HEK293T (cell line): ENCODE results near the gene EHBP1L1.

Experiments used
- CTCF ChIA-PET: fragments of 350-600 bp; formaldehyde crosslinking; extraction: SDS; loops from one replicate; lab custom pipeline; 2021; ENCODE audit warnings: antibody characterized with exemption, inconsistent platforms; lab: Yijun Ruan, JAX
- POLR2A ChIA-PET: fragments of 350-600 bp; formaldehyde crosslinking; extraction: SDS; loops from one replicate; lab custom pipeline; 2020; ENCODE audit warnings: antibody characterized with exemption, inconsistent platforms; lab: Yijun Ruan, JAX
- DNase-seq: peaks from one replicate; pipeline ENCODE4 v3.0.0; 2012; ENCODE audit warnings: mixed read lengths; ENCODE audit errors: extremely low spot score
- ARNT ChIP-seq: fragments of 450-650 bp; IDR thresholded peaks from 2 replicates; pipeline ENCODE4 v1.6.1; 2017; ENCODE audit warnings: mild to moderate bottlenecking
- BHLHE40 ChIP-seq: fragments of 450-650 bp; IDR thresholded peaks from 2 replicates; pipeline ENCODE4 v1.6.1; 2016; ENCODE audit warnings: mild to moderate bottlenecking, moderate library complexity, borderline replicate concordance
- CTBP1 ChIP-seq: fragments of 450-650 bp; IDR thresholded peaks from 2 replicates; pipeline ENCODE4 v1.6.1; 2016; ENCODE audit warnings: borderline replicate concordance
- ELF4 ChIP-seq: fragments of 450-650 bp; IDR thresholded peaks from 2 replicates; pipeline ENCODE4 v1.6.1; 2017; ENCODE audit warnings: antibody characterized with exemption
- FOXA1 ChIP-seq: fragments of 450-650 bp; IDR thresholded peaks from 2 replicates; pipeline ENCODE4 v1.6.1; 2016; ENCODE audit warnings: mild to moderate bottlenecking
- FOXK2 ChIP-seq: fragments of 450-650 bp; IDR thresholded peaks from 2 replicates; pipeline ENCODE4 v1.6.1; 2016; ENCODE audit warnings: mild to moderate bottlenecking
- FOXM1 ChIP-seq: fragments of 450-650 bp; IDR thresholded peaks from 2 replicates; pipeline ENCODE4 v1.6.1; 2017; ENCODE audit warnings: mild to moderate bottlenecking, borderline replicate concordance
- HDGF ChIP-seq: fragments of 450-650 bp; IDR thresholded peaks from 2 replicates; pipeline ENCODE4 v1.6.1; 2017; ENCODE audit warnings: antibody characterized with exemption, borderline replicate concordance
- L3MBTL2 ChIP-seq: fragments of 450-650 bp; conservative IDR thresholded peaks from 2 replicates; pipeline ENCODE4 v1.6.1; 2016; ENCODE audit warnings: mild to moderate bottlenecking
- LEF1 ChIP-seq: fragments of 450-650 bp; IDR thresholded peaks from 2 replicates; pipeline ENCODE4 v1.6.1; 2017; ENCODE audit warnings: mild to moderate bottlenecking, borderline replicate concordance
- NFRKB ChIP-seq: fragments of 450-650 bp; IDR thresholded peaks from 2 replicates; pipeline ENCODE4 v1.6.1; 2016; ENCODE audit warnings: mild to moderate bottlenecking, moderate library complexity
- PKNOX1 ChIP-seq: fragments of 450-650 bp; IDR thresholded peaks from 2 replicates; pipeline ENCODE4 v1.6.1; 2016
- SP1 ChIP-seq: fragments of 450-650 bp; IDR thresholded peaks from 2 replicates; pipeline ENCODE4 v1.6.1; 2017
- SUZ12 ChIP-seq: fragments of 450-650 bp; IDR thresholded peaks from 2 replicates; pipeline ENCODE4 v1.6.1; 2016; ENCODE audit warnings: mild to moderate bottlenecking
- TARDBP ChIP-seq: fragments of 450-650 bp; IDR thresholded peaks from 2 replicates; pipeline ENCODE4 v1.6.1; 2016
- ZNF384 ChIP-seq: fragments of 450-650 bp; IDR thresholded peaks from 2 replicates; pipeline ENCODE4 v1.6.1; 2016

The EHBP1L1 gene

GRCh38 chr11:65565624-65566453 is 10.0 kb upstream of the EHBP1L1 start:
- no peak for DNase-seq
- ChIA-PET CTCF (interaction anchor here (2.2 kb wide), 1 partner anchor 25 kb away, joined by 9 read pairs; no protein-coding TSS in a partner anchor), POLR2A (interaction anchor here (1.0 kb wide), 1 partner anchor 12 kb away, joined by 3 read pairs; no protein-coding TSS in a partner anchor)
- TF ChIP-seq LEF1 (no peak), BHLHE40 (no peak), SUZ12 (no peak), FOXA1 (no peak), PKNOX1 (no peak), TARDBP (no peak), HDGF (no peak), ZNF384 (no peak), CTBP1 (no peak), FOXK2 (no peak), FOXM1 (no peak), ARNT (no peak), NFRKB (no peak), L3MBTL2 (no peak), SP1 (no peak), ELF4 (no peak)

DNA sequence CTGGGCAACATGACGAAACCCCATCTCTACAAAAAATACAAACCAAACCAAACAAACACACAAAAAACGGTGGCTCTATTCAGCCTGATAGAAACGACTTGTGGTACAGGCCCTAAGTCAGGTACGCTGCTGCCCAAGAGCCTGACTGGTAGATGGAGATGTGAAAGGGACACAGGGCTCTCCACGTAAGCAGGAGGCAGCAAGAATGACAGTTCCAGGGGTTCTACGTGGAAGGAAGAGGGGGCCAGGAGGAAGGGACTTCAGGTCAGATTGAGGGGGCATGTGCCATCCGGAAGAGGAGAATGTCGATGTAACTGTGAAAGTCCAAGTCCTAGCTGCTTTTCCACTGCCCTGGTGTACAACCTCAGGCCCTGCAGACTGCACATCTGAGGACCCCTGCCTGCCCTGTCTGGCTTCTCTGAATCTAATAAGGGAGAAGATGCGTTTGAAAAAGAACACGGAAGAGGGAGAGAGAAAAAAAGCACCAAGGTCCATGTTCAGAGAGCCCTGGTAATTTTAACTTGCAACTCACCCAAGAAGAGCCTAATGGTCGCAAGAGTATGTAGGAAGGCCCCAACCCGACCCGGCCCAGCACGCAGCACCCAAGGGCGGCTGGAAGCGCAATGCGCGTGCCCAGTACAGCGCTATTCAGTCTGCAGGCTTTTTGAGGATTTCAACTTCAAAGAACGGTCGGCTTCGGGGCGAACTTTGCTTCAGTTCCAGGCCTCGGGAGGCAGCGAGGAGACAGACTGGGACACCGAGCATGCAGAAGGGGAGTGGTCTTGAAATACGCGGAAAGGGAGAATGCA is 6.5 kb upstream of the EHBP1L1 start:
- no peak for DNase-seq
- POLR2A ChIA-PET = interaction anchor here (0.9 to 3.3 kb wide), 13 partner anchors 9 to 72 kb away, joined by 3 to 47 read pairs (median 4); partner anchors contain the start of genes MAP3K11, PCNX3 and SCYL1
- TF ChIP-seq SUZ12 (no peak), TARDBP (no peak), L3MBTL2 (peak; percentile 78), PKNOX1 (no peak), ZNF384 (no peak), SP1 (no peak)
- CTCF ChIA-PET = interaction anchor here (0.9 to 4.4 kb wide), 5 partner anchors 9 to 33 kb away, joined by 3 to 50 read pairs (median 7); no protein-coding TSS in a partner anchor

DNA sequence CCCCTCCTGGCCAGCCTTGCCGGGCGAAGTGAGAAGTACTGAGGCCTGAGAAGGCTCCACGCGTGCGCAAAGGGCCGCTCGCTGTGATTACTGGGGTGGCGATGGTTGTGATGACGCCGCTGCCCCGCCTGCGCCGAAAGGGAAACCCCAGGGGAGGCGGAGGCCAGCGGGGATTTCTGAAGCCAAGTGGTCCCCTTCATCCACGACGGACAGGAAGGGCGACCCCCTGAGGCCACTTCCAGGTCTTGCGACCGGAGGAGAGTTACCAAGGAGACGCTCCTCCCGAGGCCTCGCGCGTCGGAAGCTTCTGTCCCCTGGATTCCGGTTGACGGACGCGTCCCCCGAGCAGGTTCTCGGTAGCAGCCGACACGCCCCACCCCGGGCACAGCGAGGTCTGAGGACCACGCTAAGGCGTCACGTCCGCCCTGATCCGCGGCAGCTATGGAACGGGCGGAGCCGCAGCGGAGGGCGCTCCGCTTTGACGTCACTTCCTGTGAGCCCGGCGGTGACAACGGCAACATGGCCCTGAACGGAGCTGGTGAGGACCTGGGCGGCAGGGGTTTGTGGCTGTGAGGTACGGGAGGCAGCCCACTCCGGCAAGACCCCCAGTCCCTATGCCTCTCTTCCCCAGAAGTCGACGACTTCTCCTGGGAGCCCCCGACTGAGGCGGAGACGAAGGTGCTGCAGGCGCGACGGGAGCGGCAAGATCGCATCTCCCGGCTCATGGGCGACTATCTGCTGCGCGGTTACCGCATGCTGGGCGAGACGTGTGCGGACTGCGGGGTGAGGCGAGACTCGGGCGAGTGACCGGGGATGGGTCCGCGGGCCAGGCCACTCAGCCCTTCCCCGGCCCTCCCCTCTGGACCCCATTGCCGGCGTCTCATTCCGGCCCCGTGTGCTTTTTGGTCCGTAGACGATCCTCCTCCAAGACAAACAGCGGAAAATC is 5.6 kb upstream of the EHBP1L1 start, which contains the start of gene ZNRD2:
ZNRD2 (plus strand) TSS at position 505 of the 946 bp plus-strand sequence; CDS start at position 520, 15 bp downstream.
- POLR2A ChIA-PET = interaction anchor here (0.6 to 3.3 kb wide), 16 partner anchors 10 to 483 kb away, joined by 3 to 47 read pairs (median 4); partner anchors contain the start of genes MAP3K11, PCNX3 and SCYL1
- TF ChIP-seq TARDBP (no peak), PKNOX1 (peak; percentile 94)

GRCh38 chr11:65571420-65571819 is 4.4 kb upstream of the EHBP1L1 start:
- POLR2A ChIA-PET = interaction anchor here (0.8 to 3.3 kb wide), 9 partner anchors 11 to 147 kb away, joined by 3 to 47 read pairs (median 4); partner anchors contain the start of genes MAP3K11 and PCNX3

More for the DNA sequence above, 5.6 kb upstream of the EHBP1L1 start, which contains the start of gene ZNRD2:
- CTCF ChIA-PET = interaction anchor here (0.8 to 4.4 kb wide), 6 partner anchors 9 to 34 kb away, joined by 3 to 50 read pairs (median 7); no protein-coding TSS in a partner anchor
- DNase-seq = peak; percentile 96

GRCh38 chr11:65571940-65572339 is 3.9 kb upstream of the EHBP1L1 start:
- ChIA-PET POLR2A (interaction anchor here (0.8 to 3.3 kb wide), 12 partner anchors 11 to 286 kb away, joined by 3 to 47 read pairs (median 4); partner anchors contain the start of genes CFL1 and SCYL1), CTCF (interaction anchor here (0.6 to 4.4 kb wide), 4 partner anchors 11 to 31 kb away, joined by 3 to 50 read pairs (median 10); no protein-coding TSS in a partner anchor)
- TF ChIP-seq CTBP1 (no peak), PKNOX1 (no peak), FOXK2 (no peak), NFRKB (no peak), TARDBP (no peak)

More at GRCh38 chr11:65571420-65571819, 4.4 kb upstream of the EHBP1L1 start:
- DNase-seq = no peak
- TF ChIP-seq ARNT = no peak
- CTCF ChIA-PET = interaction anchor here (0.6 to 4.4 kb wide), 5 partner anchors 11 to 397 kb away, joined by 3 to 50 read pairs (median 8); no protein-coding TSS in a partner anchor

More at GRCh38 chr11:65571940-65572339, 3.9 kb upstream of the EHBP1L1 start:
- DNase-seq = no peak
